ENCODE data around the gene MBNL2. TPM values are rescaled to one million over a fixed set of nuclear protein-coding genes. Genes with fewer than 3 reads are reported as not detected.

Gene MBNL2
- total RNA-seq, 2 donors from 2014 or later, result 28.2 to 61.8 TPM

DNA sequence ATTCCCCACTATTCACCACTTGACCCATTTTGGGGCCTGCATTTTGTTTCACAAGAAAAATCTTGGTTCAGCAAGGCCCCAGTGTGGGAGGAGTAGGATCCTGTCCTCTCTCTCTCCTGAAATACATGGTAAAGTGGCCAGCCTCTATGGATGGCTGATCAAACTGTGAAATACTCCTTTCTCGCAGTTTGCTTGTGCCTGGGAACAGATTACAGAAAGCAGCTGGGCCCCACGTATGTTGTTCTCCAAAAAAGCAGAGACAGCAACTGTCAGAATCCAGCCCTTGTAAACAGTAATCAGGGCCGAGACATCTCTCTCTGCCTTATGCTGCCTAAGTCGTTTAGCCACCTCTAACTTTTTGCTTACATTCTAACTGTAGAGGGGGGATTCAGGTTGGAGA lies 150.8 kb downstream of the MBNL2 start:
- Histone ChIP-seq H3K9ac (ENCODE audit: low read depth in 2 of 2, low read length in 2 of 2) (no peak overlapping the region), H3K4me1 (no peaks in the 10 kb centered on the region), H3K9me3 (no peaks in the 10 kb centered on the region), H3K36me3 (no peaks in the 10 kb centered on the region), H3K27ac (no peak overlapping the region), H3K27me3 (no peaks in the 10 kb centered on the region), H3K4me3 (no peak overlapping the region)
- DNase-seq, result no peak
- intact Hi-C loops (cut with DNase I), result no loop called here
- TF ChIP-seq, protein P1, sequence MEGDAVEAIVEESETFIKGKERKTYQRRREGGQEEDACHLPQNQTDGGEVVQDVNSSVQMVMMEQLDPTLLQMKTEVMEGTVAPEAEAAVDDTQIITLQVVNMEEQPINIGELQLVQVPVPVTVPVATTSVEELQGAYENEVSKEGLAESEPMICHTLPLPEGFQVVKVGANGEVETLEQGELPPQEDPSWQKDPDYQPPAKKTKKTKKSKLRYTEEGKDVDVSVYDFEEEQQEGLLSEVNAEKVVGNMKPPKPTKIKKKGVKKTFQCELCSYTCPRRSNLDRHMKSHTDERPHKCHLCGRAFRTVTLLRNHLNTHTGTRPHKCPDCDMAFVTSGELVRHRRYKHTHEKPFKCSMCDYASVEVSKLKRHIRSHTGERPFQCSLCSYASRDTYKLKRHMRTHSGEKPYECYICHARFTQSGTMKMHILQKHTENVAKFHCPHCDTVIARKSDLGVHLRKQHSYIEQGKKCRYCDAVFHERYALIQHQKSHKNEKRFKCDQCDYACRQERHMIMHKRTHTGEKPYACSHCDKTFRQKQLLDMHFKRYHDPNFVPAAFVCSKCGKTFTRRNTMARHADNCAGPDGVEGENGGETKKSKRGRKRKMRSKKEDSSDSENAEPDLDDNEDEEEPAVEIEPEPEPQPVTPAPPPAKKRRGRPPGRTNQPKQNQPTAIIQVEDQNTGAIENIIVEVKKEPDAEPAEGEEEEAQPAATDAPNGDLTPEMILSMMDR (IDR thresholded peaks at IDR 0.05), result no peak

- H3K4me1 ChIP-seq, result no peaks in the 10 kb centered on the region
- no peak overlapping the region for H3K9ac ChIP-seq (ENCODE audit: low read depth in 2 of 2, low read length in 2 of 2)
- TF ChIP-seq, protein P1 (IDR thresholded peaks at IDR 0.05), result no peak
- no peak overlapping the region for H3K27ac ChIP-seq
- no peak overlapping the region for H3K4me3 ChIP-seq
- intact Hi-C loops (cut with DNase I), result no loop called here
- H3K36me3 ChIP-seq, result no peaks in the 10 kb centered on the region
- DNase-seq, result no peak
- no peaks in the 10 kb centered on the region for H3K27me3 ChIP-seq
- H3K9me3 ChIP-seq, result no peaks in the 10 kb centered on the region
These were observed 151.7 kb downstream of the MBNL2 start for GRCh38 chr13:97373787-97374186.

- Histone ChIP-seq H3K9me3 (no peaks in the 10 kb centered on the region), H3K4me1 (no peaks in the 10 kb centered on the region), H3K27ac (no peak overlapping the region), H3K9ac (ENCODE audit: low read depth in 2 of 2, low read length in 2 of 2) (no peak overlapping the region), H3K36me3 (no peaks in the 10 kb centered on the region), H3K27me3 (no peaks in the 10 kb centered on the region), H3K4me3 (no peak overlapping the region)
- intact Hi-C loops (cut with DNase I), result no loop called here
- TF ChIP-seq, protein P1 (IDR thresholded peaks at IDR 0.05), result no peak
- no peak for DNase-seq
These were observed 154.8 kb downstream of the MBNL2 start for GRCh38 chr13:97376981-97377380.

DNA sequence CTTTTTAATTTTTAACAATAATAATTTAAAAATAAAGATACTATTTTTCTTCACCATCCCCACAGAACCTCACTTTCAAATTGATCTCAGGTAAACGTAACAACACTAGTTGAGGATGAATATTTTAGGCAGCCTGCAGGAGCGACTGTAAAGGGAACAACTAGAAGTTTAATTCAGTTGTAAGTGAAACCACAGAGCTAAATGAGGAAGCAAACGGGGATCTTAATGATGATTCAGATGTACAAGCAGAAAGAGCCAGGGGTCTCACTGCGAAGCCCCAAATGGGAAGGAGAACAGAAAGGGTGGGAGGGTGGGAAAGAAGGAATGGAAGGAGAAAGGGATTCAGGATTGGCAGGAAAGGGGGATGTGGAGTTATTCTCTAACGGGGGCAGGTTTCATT lies 157.3 kb downstream of the MBNL2 start:
- intact Hi-C loops (cut with DNase I), result no loop called here
- TF ChIP-seq, protein P1 (IDR thresholded peaks at IDR 0.05), result no peak
- Histone ChIP-seq H3K27me3 (no peaks in the 10 kb centered on the region), H3K9ac (ENCODE audit: low read depth in 2 of 2, low read length in 2 of 2) (no peak overlapping the region), H3K36me3 (no peaks in the 10 kb centered on the region), H3K4me1 (no peaks in the 10 kb centered on the region), H3K9me3 (no peaks in the 10 kb centered on the region), H3K4me3 (no peak overlapping the region), H3K27ac (no peak overlapping the region)
- DNase-seq, result no peak

DNA sequence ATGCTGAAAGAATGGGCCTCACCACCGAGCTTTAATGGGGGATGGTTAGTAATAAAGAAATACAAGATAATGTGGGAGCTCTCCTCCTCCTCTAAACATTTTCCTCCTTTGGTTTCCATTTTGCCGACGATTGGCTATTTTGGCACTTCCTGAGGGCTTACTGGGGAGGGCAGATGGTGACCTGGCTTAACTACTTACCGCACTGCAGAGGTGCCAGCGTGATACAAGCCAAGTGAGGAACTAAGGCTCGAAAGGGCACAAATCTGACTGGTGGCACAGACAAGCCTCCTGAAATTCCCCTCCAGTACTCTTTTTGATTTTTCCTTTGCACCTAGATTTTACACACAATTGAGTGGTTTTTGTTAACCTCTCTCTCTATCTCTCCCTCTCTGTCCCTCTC lies 158.6 kb downstream of the MBNL2 start:
- no peak for DNase-seq
- H3K9me3 ChIP-seq, result no peaks in the 10 kb centered on the region
- no peaks in the 10 kb centered on the region for H3K36me3 ChIP-seq
- H3K4me3 ChIP-seq, result no peak overlapping the region
- intact Hi-C loops (cut with DNase I), result no loop called here
- H3K9ac ChIP-seq (ENCODE audit: low read depth in 2 of 2, low read length in 2 of 2), result no peak overlapping the region
- TF ChIP-seq, protein P1 (IDR thresholded peaks at IDR 0.05), result no peak
- no peak overlapping the region for H3K27ac ChIP-seq
- no peaks in the 10 kb centered on the region for H3K27me3 ChIP-seq
- no peaks in the 10 kb centered on the region for H3K4me1 ChIP-seq

GRCh38 chr13:97381189-97381588 lies 159.1 kb downstream of the MBNL2 start:
- H3K36me3 ChIP-seq, result no peaks in the 10 kb centered on the region
- intact Hi-C loops (cut with DNase I), result no loop called here
- TF ChIP-seq, protein P1 (IDR thresholded peaks at IDR 0.05), result no peak

More at GRCh38 chr13:97381189-97381588, 159.1 kb downstream of the MBNL2 start:
- Histone ChIP-seq H3K27ac (no peak overlapping the region), H3K9me3 (no peaks in the 10 kb centered on the region), H3K4me1 (no peaks in the 10 kb centered on the region), H3K27me3 (no peaks in the 10 kb centered on the region), H3K9ac (ENCODE audit: low read depth in 2 of 2, low read length in 2 of 2) (no peak overlapping the region), H3K4me3 (no peak overlapping the region)
- no peak for DNase-seq
